K562 (cell line): ENCODE data around the gene RNF40. TPM values are rescaled to one million over a fixed set of nuclear protein-coding genes. Genes with fewer than 3 reads are reported as not detected.

Experiments used
- ATAC-seq: fragments of 200-7000 bp; cut with Tn5 transposase; 3 replicates; pipeline ENCODE4 v1.9.1; 2020; ENCODE audit warnings: moderate library complexity
- BruUV-seq: library from RNA; stranded (reverse); fragments of 400-500 nt; replicated peaks from 2 replicates; lab custom pipeline; 2021; lab: Mats Ljungman, UMichigan
- CTCF ChIA-PET: fragments of 300-600 bp; formaldehyde crosslinking; extraction: SDS; loops from one replicate; lab custom pipeline; 2021; ENCODE audit warnings: low intra/inter-chr PET ratio; lab: Yijun Ruan, JAX
- POLR2A ChIA-PET: fragments of 300-600, 350-650 bp; sonication (Branson Sonifier 250); formaldehyde crosslinking; extraction: SDS; loops from one replicate; lab custom pipeline; 2021; ENCODE audit warnings: antibody characterized with exemption, inconsistent platforms; lab: Yijun Ruan, JAX
- DNase-seq, 4 experiments: peaks; one replicate each; pipeline versions ENCODE4 v3.0.0 to v3.0.0-alpha.2; 2011 to 2018; ENCODE audit warnings: low spot score in 3 of 4, mixed read lengths in 3 of 4; ENCODE audit errors: extremely low read depth in 1 of 4
- FAIRE-seq: peaks from 2 replicates; lab custom pipeline; 2011; peaks lifted over from hg19 to GRCh38; lab: Jason Lieb, UNC
- H2AFZ ChIP-seq: 2 replicates; pipeline ENCODE4 v1.6.0; 2011; ENCODE audit warnings: low read depth, low read length, control low read depth, inconsistent platforms
- H3K27ac ChIP-seq: fragments of 200-600 bp; 3 replicates; pipeline ENCODE4 v1.8.0; 2011; ENCODE audit warnings: low read depth, mild to moderate bottlenecking, control low read depth, inconsistent platforms, low read length, moderate library complexity, mixed read lengths; ENCODE audit errors: extremely low read depth
- H3K27me3 ChIP-seq, 2 experiments: fragments of 300-600 bp in 1 of 2; 2 replicates in 1 of 2; 3 replicates in 1 of 2; pipeline versions ENCODE4 v1.6.0 to v1.8.0; 2011; ENCODE audit warnings: inconsistent platforms in 2 of 2, low read length in 2 of 2, mild to moderate bottlenecking in 1 of 2, mixed read lengths in 1 of 2, moderate library complexity in 1 of 2; ENCODE audit not compliant: control insufficient read depth in 2 of 2, insufficient read depth in 2 of 2
- H3K36me3 ChIP-seq: fragments of 300-600 bp; 3 replicates; pipeline ENCODE4 v1.8.0; 2011; ENCODE audit warnings: mild to moderate bottlenecking, low read length, inconsistent platforms; ENCODE audit not compliant: control insufficient read depth, insufficient read depth
- H3K4me1 ChIP-seq, 2 experiments: fragments of 200-600 bp in 1 of 2; replicated peaks in 1 of 2; 2 replicates in 1 of 2; 3 replicates in 1 of 2; pipeline versions ENCODE4 v1.5.1 to v1.8.0; 2011; ENCODE audit warnings: inconsistent platforms in 2 of 2, low read length in 2 of 2, mild to moderate bottlenecking in 1 of 2, mixed read lengths in 1 of 2, moderate library complexity in 1 of 2; ENCODE audit not compliant: control insufficient read depth in 2 of 2, insufficient read depth in 2 of 2
- H3K4me2 ChIP-seq: 2 replicates; pipeline ENCODE4 v1.6.1; 2011; ENCODE audit warnings: low read length, control low read depth, inconsistent platforms, mixed read lengths; ENCODE audit not compliant: insufficient read depth
- H3K4me3 ChIP-seq: fragments of 200-600 bp; sonication (generic), shearing (Covaris generic); 2 replicates; pipeline ENCODE4 v1.5.1; 2016; ENCODE audit warnings: control low read depth, inconsistent platforms
- H3K79me2 ChIP-seq: fragments of 200-600 bp; 3 replicates; pipeline ENCODE4 v1.8.0; 2011; ENCODE audit warnings: low read length, inconsistent platforms; ENCODE audit not compliant: control insufficient read depth, insufficient read depth
- H3K9ac ChIP-seq, 2 experiments: 2 replicates each; pipeline versions ENCODE4 v1.6.0 to v1.6.1; 2011; ENCODE audit warnings: low read depth in 2 of 2, low read length in 2 of 2, control low read depth in 1 of 2, inconsistent platforms in 1 of 2, mild to moderate bottlenecking in 1 of 2, mixed read lengths in 1 of 2; ENCODE audit not compliant: insufficient read depth in 1 of 2
- H3K9me1 ChIP-seq: one replicate; pipeline ENCODE4 v1.6.0; 2011; ENCODE audit warnings: inconsistent platforms, mild to moderate bottlenecking, low read length, moderate library complexity; ENCODE audit not compliant: control insufficient read depth, insufficient read depth
- H3K9me3 ChIP-seq: replicated peaks from 2 replicates; pipeline ENCODE4 v1.5.1; 2011; ENCODE audit warnings: low read depth, low read length, inconsistent platforms; ENCODE audit not compliant: control insufficient read depth, insufficient read depth
- H4K20me1 ChIP-seq: replicated peaks from 2 replicates; pipeline ENCODE4 v1.6.1; 2011; ENCODE audit warnings: low read length, inconsistent platforms, mixed read lengths; ENCODE audit not compliant: control insufficient read depth, insufficient read depth
- CBX1 ChIP-seq: sonication (generic); IDR thresholded peaks from 2 replicates; pipeline ENCODE4 v1.6.1; 2016; ENCODE audit warnings: antibody characterized with exemption, low read depth, mild to moderate bottlenecking
- IFI16 ChIP-seq: fragments of 250-450 bp; sonication (Bioruptor Pico); IDR thresholded peaks from 2 replicates; pipeline ENCODE4 v2.1.2; 2022; ENCODE audit warnings: mild to moderate bottlenecking, inconsistent platforms
- KDM1A ChIP-seq, 2 experiments: fragments of 450-650 bp; IDR thresholded peaks; 2 replicates each; pipeline ENCODE4 v1.6.1; 2016; ENCODE audit warnings: mild to moderate bottlenecking in 2 of 2
- POLR3G ChIP-seq: IDR thresholded peaks from 2 replicates; pipeline ENCODE4 v1.6.1; 2011; ENCODE audit not compliant: insufficient read length, insufficient replicate concordance; ENCODE audit errors: extremely low read depth
- SP2 ChIP-seq: IDR thresholded peaks from 2 replicates; pipeline ENCODE4 v1.6.1; 2011; ENCODE audit warnings: mild to moderate bottlenecking, low read depth, low read length, moderate library complexity; ENCODE audit not compliant: poor library complexity, severe bottlenecking; ENCODE audit errors: extremely low read depth
- WGBS: fragments of 100-300 bp; shearing (Covaris generic); methylation state at CpG from one replicate; pipeline ENCODE4 v1.1.6; 2016; ENCODE audit warnings: low coverage, mixed read lengths; ENCODE audit not compliant: insufficient coverage; ENCODE audit errors: missing lambda C conversion rate; 5-methylcytosine and 5-hydroxymethylcytosine counted together
- in situ Hi-C: fragments of 300-500 bp; cut with MboI; formaldehyde crosslinking; loops from 4 replicates; pipeline ENCODE4 v1.15.0; 2018; ENCODE audit warnings: inconsistent platforms, mixed read lengths
- intact Hi-C: fragments of 100-400 bp; cut with micrococcal nuclease; formaldehyde crosslinking; loops from 2 replicates; pipeline ENCODE4 v1.14.2; 2022
- polyA plus RNA-seq, 8 experiments: library from polyadenylated mRNA; depleted of rRNA in 4 of 8; stranded (reverse) in 5 of 8; unstranded in 3 of 8; fragments of >200 nt; fragmentation: Nextera tagmentation in 2 of 8; fragmentation: Illumina TruSeq in 1 of 8; extraction: Ambion mirVana in 2 of 8; extraction: Trizol in 1 of 8; gene quantifications; 2 replicates each; pipeline versions ENCODE4 v1.2.1 to v1.2.3, GENCODE V29; 2011 to 2014; ENCODE audit warnings: inconsistent platforms in 1 of 8, missing spikeins in 1 of 8
- total RNA-seq, 7 experiments: library from RNA; depleted of rRNA in 6 of 7; stranded (reverse); fragments of >200 nt in 6 of 7; fragmentation: Illumina TruSeq in 2 of 7; extraction: Trizol in 2 of 7; gene quantifications; 2 replicates each; pipeline versions ENCODE4 v1.2.1 to v1.2.3, GENCODE V29; 2011 to 2021; ENCODE audit warnings: low replicate concordance in 1 of 7
- TF ChIP-seq, protein P1 (sequence below), 2 experiments: fragments of 200-800 bp in 1 of 2; sonication (Bioruptor generic) in 1 of 2; sonication (generic) in 1 of 2; formaldehyde crosslinking in 1 of 2; IDR thresholded peaks in 1 of 2; conservative IDR thresholded peaks in 1 of 2; 2 replicates each; pipeline versions ENCODE4 v1.5.0 to v1.6.1; 2016 to 2020; ENCODE audit warnings: missing compliant biosample characterization in 1 of 2, missing genetic modification characterization in 1 of 2, missing genetic modification reagents in 1 of 2
- TF ChIP-seq, protein P2 (sequence below): fragments of 250-450 bp; sonication (Bioruptor Pico); IDR thresholded peaks from 2 replicates; pipeline ENCODE4 v1.8.0; 2022; ENCODE audit warnings: inconsistent platforms
- TF ChIP-seq, protein P3 (sequence below): sonication (generic); formaldehyde crosslinking; IDR thresholded peaks from 2 replicates; pipeline ENCODE4 v1.9.0; 2022; ENCODE audit warnings: mild to moderate bottlenecking, missing genetic modification reagents
- TF ChIP-seq, protein P4 (sequence below): fragments of 450-650 bp; formaldehyde crosslinking; IDR thresholded peaks from 2 replicates; pipeline ENCODE4 v1.4.0; 2020; ENCODE audit warnings: mild to moderate bottlenecking, moderate library complexity
- TF ChIP-seq, protein P5 (sequence below), 2 experiments: IDR thresholded peaks; 2 replicates each; pipeline ENCODE4 v1.6.1; 2011; ENCODE audit warnings: borderline replicate concordance in 1 of 2, control low read depth in 1 of 2, low read depth in 1 of 2, low read length in 1 of 2, mild to moderate bottlenecking in 1 of 2, mixed read lengths in 1 of 2, moderate library complexity in 1 of 2; ENCODE audit not compliant: insufficient read depth in 1 of 2, insufficient read length in 1 of 2, poor library complexity in 1 of 2, severe bottlenecking in 1 of 2; ENCODE audit errors: extremely low read depth in 1 of 2
- TF ChIP-seq, protein P6 (sequence below), 2 experiments: fragments of 450-650 bp in 1 of 2; sonication (generic) in 1 of 2; formaldehyde crosslinking in 1 of 2; IDR thresholded peaks in 1 of 2; conservative IDR thresholded peaks in 1 of 2; 2 replicates each; pipeline versions ENCODE4 v1.6.1 to v1.8.1; 2016 to 2023; ENCODE audit warnings: mild to moderate bottlenecking in 2 of 2, moderate library complexity in 2 of 2, inconsistent platforms in 1 of 2, missing genetic modification reagents in 1 of 2

The RNF40 gene
- total and polyA plus RNA-seq, 9 of the 15 experiments (the other 6 are each of a cell fraction or from before 2014, with no cell fraction given) = 6.2 to 129 (median 81.5) TPM

DNA sequence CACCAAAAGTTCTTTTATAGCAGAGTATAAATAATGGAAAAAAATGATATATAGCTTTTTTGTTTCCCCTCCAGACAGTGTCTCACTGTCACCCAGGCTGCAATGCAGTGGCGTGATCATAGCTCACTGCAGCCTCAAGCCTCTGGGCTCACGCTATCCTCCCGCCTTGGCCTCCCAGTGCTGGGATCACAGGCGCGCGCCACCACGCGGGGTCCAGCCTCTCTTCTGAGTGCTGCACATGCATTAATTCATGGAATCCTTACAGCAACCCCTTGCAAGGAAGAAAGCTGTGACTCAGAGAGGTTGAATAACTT is 42.9 kb downstream of the RNF40 start:
- H3K9ac ChIP-seq = peak overlapping the region; percentile 82 to 93
- CTCF ChIA-PET = no interaction called here
- H3K4me3 ChIP-seq = peak overlapping the region; percentile 75
- no peaks in the 10 kb centered on the region for H3K9me1 ChIP-seq
- intact Hi-C loops (loop anchor here (1.0 to 5.0 kb wide), 2 partner anchors 18 to 72 kb away; partner anchors contain the start of gene ZNF629), in situ Hi-C loops (no loop called here)
- H4K20me1 ChIP-seq = no peaks in the 10 kb centered on the region
- H3K9me3 ChIP-seq = no peaks in the 10 kb centered on the region
- ATAC-seq (peak; percentile 7), DNase-seq (peak in 1 of 4 experiments; percentile 48), FAIRE-seq (no peak)
- H3K27ac ChIP-seq = peak overlapping the region; percentile 81
- BruUV-seq = TSS peak; percentile 95
- POLR2A ChIA-PET = interaction anchor here (0.5 to 3.0 kb wide), 20 partner anchors 9 to 643 kb away, joined by 3 to 14 read pairs (median 4); partner anchors contain the start of gene ZNF629
- peak overlapping the region; percentile 88 for H3K4me2 ChIP-seq
- H2AFZ ChIP-seq = peak overlapping the region; percentile 99
- peaks cover 20 to 36% of the 10 kb centered on the region in 2 experiments for H3K4me1 ChIP-seq
- no peaks in the 10 kb centered on the region for H3K27me3 ChIP-seq
- 85% methylated on average over 8 of the region's 8 CpGs for WGBS
- H3K36me3 ChIP-seq = no peaks in the 10 kb centered on the region
- H3K79me2 ChIP-seq = peaks cover 5% of the 10 kb centered on the region; the same call in 1 of the 3 replicates
- TF ChIP-seq, protein P1, sequence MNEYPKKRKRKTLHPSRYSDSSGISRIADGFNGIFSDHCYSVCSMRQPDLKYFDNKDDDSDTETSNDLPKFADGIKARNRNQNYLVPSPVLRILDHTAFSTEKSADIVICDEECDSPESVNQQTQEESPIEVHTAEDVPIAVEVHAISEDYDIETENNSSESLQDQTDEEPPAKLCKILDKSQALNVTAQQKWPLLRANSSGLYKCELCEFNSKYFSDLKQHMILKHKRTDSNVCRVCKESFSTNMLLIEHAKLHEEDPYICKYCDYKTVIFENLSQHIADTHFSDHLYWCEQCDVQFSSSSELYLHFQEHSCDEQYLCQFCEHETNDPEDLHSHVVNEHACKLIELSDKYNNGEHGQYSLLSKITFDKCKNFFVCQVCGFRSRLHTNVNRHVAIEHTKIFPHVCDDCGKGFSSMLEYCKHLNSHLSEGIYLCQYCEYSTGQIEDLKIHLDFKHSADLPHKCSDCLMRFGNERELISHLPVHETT (CRISPR knock-in tag; conservative IDR thresholded peaks at IDR 0.05 in 1 of 2, IDR thresholded peaks at IDR 0.05 in 1 of 2) = no peak
- TF ChIP-seq, protein P2, sequence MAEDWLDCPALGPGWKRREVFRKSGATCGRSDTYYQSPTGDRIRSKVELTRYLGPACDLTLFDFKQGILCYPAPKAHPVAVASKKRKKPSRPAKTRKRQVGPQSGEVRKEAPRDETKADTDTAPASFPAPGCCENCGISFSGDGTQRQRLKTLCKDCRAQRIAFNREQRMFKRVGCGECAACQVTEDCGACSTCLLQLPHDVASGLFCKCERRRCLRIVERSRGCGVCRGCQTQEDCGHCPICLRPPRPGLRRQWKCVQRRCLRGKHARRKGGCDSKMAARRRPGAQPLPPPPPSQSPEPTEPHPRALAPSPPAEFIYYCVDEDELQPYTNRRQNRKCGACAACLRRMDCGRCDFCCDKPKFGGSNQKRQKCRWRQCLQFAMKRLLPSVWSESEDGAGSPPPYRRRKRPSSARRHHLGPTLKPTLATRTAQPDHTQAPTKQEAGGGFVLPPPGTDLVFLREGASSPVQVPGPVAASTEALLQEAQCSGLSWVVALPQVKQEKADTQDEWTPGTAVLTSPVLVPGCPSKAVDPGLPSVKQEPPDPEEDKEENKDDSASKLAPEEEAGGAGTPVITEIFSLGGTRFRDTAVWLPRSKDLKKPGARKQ (CRISPR knock-in tag) = 0 out of 2 replicates have a peak, but pooled peaks have one; percentile 75
- no peak for TF ChIP-seq POLR3G
- TF ChIP-seq, protein P3, sequence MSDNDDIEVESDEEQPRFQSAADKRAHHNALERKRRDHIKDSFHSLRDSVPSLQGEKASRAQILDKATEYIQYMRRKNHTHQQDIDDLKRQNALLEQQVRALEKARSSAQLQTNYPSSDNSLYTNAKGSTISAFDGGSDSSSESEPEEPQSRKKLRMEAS = peak; percentile 35; the same call in 1 of the 2 replicates
- no peak for TF ChIP-seq IFI16 (CRISPR knock-in tag)
- no peak; the same call in 1 of the 2 replicates for TF ChIP-seq CBX1
- TF ChIP-seq SP2 = no peak
- TF ChIP-seq, protein P4, sequence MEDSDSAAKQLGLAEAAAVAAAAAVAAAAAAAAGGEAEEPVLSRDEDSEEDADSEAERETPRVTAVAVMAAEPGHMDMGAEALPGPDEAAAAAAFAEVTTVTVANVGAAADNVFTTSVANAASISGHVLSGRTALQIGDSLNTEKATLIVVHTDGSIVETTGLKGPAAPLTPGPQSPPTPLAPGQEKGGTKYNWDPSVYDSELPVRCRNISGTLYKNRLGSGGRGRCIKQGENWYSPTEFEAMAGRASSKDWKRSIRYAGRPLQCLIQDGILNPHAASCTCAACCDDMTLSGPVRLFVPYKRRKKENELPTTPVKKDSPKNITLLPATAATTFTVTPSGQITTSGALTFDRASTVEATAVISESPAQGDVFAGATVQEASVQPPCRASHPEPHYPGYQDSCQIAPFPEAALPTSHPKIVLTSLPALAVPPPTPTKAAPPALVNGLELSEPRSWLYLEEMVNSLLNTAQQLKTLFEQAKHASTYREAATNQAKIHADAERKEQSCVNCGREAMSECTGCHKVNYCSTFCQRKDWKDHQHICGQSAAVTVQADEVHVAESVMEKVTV = no peak
- TF ChIP-seq, protein P5, sequence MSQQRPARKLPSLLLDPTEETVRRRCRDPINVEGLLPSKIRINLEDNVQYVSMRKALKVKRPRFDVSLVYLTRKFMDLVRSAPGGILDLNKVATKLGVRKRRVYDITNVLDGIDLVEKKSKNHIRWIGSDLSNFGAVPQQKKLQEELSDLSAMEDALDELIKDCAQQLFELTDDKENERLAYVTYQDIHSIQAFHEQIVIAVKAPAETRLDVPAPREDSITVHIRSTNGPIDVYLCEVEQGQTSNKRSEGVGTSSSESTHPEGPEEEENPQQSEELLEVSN (IDR thresholded peaks at IDR 0.05; ENCODE audit: borderline replicate concordance in 1 of 2, extremely low read depth in 1 of 2, insufficient read depth in 1 of 2, insufficient read length in 1 of 2, low read depth in 1 of 2, low read length in 1 of 2, poor library complexity in 1 of 2, severe bottlenecking in 1 of 2) = peak in 1 of 2 experiments; percentile 9
- TF ChIP-seq, protein P6, sequence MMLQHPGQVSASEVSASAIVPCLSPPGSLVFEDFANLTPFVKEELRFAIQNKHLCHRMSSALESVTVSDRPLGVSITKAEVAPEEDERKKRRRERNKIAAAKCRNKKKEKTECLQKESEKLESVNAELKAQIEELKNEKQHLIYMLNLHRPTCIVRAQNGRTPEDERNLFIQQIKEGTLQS (IDR thresholded peaks at IDR 0.05) = 0 out of 2 replicates have a peak, but pooled peaks have one; percentile 29
- TF ChIP-seq, protein P6 (CRISPR knock-in tag; conservative IDR thresholded peaks at IDR 0.05) = no peak
- TF ChIP-seq KDM1A (IDR thresholded peaks at IDR 0.05) = peak in 1 of 2 experiments; percentile 73; a peak in 1 of 4 replicates
